H9 (cell line): Measurements from ENCODE around the gene PPM1B. TPM values are rescaled to one million over a fixed set of nuclear protein-coding genes. Genes with fewer than 3 reads are reported as not detected.

Experiments
- DNase-seq: peaks from one replicate; pipeline ENCODE4 v3.0.0-alpha.2; 2017
- H2AFZ ChIP-seq: one replicate; pipeline ENCODE4 v1.6.1; 2013; ENCODE audit warnings: mild to moderate bottlenecking, low read length, control low read depth, moderate library complexity
- H2AK5ac ChIP-seq: 2 replicates; pipeline ENCODE4 v1.6.1; 2013; ENCODE audit warnings: low read length, control low read depth, mixed read lengths; ENCODE audit not compliant: insufficient read length
- H2BK120ac ChIP-seq: one replicate; pipeline ENCODE4 v1.6.1; 2013; ENCODE audit warnings: low read depth, mild to moderate bottlenecking, low read length, control low read depth, inconsistent platforms; ENCODE audit not compliant: poor library complexity, severe bottlenecking
- H2BK12ac ChIP-seq: 2 replicates; pipeline ENCODE4 v1.6.1; 2013; ENCODE audit warnings: low read length, control low read depth, mixed read lengths, low read depth; ENCODE audit not compliant: insufficient read length
- H2BK15ac ChIP-seq: 2 replicates; pipeline ENCODE4 v1.6.1; 2013; ENCODE audit warnings: low read depth, low read length, control low read depth
- H2BK20ac ChIP-seq: one replicate; pipeline ENCODE4 v1.6.1; 2013; ENCODE audit warnings: low read depth, mild to moderate bottlenecking, low read length, control low read depth, inconsistent platforms; ENCODE audit not compliant: poor library complexity, severe bottlenecking
- H2BK5ac ChIP-seq: 2 replicates; pipeline ENCODE4 v1.6.1; 2013; ENCODE audit warnings: low read length, control low read depth, mixed read lengths; ENCODE audit not compliant: insufficient read length
- H3K14ac ChIP-seq: 2 replicates; pipeline ENCODE4 v1.6.1; 2013; ENCODE audit warnings: low read length, control low read depth; ENCODE audit not compliant: insufficient read depth
- H3K18ac ChIP-seq: 2 replicates; pipeline ENCODE4 v1.6.1; 2013; ENCODE audit warnings: low read depth, mild to moderate bottlenecking, mixed read lengths, low read length, control low read depth; ENCODE audit not compliant: insufficient read length
- H3K23ac ChIP-seq: 2 replicates; pipeline ENCODE4 v1.6.1; 2013; ENCODE audit warnings: low read length, control low read depth, mixed read lengths, low read depth; ENCODE audit not compliant: insufficient read length
- H3K23me2 ChIP-seq: 2 replicates; pipeline ENCODE4 v1.6.1; 2013; ENCODE audit warnings: low read depth, mild to moderate bottlenecking, mixed read lengths, low read length, control low read depth; ENCODE audit not compliant: insufficient read length, poor library complexity, severe bottlenecking
- H3K27ac ChIP-seq: 2 replicates; pipeline ENCODE4 v1.5.1; 2013; ENCODE audit warnings: low read length, control low read depth, mixed read lengths, low read depth; ENCODE audit not compliant: insufficient read length
- H3K27me3 ChIP-seq: 2 replicates; pipeline ENCODE4 v1.6.1; 2013; ENCODE audit warnings: low read length, control low read depth, inconsistent platforms; ENCODE audit not compliant: insufficient read depth
- H3K4ac ChIP-seq: 2 replicates; pipeline ENCODE4 v1.6.1; 2013; ENCODE audit warnings: low read depth, mild to moderate bottlenecking, control low read depth, inconsistent platforms, low read length, moderate library complexity
- H3K4me1 ChIP-seq: 2 replicates; pipeline ENCODE4 v1.6.1; 2013; ENCODE audit warnings: low read length, control low read depth, inconsistent platforms; ENCODE audit not compliant: insufficient read depth
- H3K4me2 ChIP-seq: 2 replicates; pipeline ENCODE4 v1.6.1; 2013; ENCODE audit warnings: low read length, control low read depth, mixed read lengths; ENCODE audit not compliant: insufficient read length, insufficient read depth
- H3K56ac ChIP-seq: 2 replicates; pipeline ENCODE4 v1.6.1; 2013; ENCODE audit warnings: low read depth, mild to moderate bottlenecking, mixed read lengths, low read length, control low read depth; ENCODE audit not compliant: insufficient read length
- H3K79me1 ChIP-seq: 2 replicates; pipeline ENCODE4 v1.6.1; 2013; ENCODE audit warnings: low read depth, mild to moderate bottlenecking, moderate library complexity, low read length, control low read depth, inconsistent platforms; ENCODE audit not compliant: insufficient read depth, poor library complexity, severe bottlenecking
- H3K79me2 ChIP-seq: 2 replicates; pipeline ENCODE4 v1.6.1; 2013; ENCODE audit warnings: low read length, control low read depth, inconsistent platforms; ENCODE audit not compliant: insufficient read depth
- H3K9ac ChIP-seq: 2 replicates; pipeline ENCODE4 v1.6.1; 2013; ENCODE audit warnings: low read length, control low read depth, mixed read lengths; ENCODE audit not compliant: insufficient read length; ENCODE audit errors: extremely low read depth
- H3K9me3 ChIP-seq: one replicate; pipeline ENCODE4 v1.6.1; 2013; ENCODE audit warnings: low read depth, low read length, inconsistent platforms; ENCODE audit not compliant: control insufficient read depth
- H3T11ph ChIP-seq: one replicate; pipeline ENCODE4 v1.6.1; 2013; ENCODE audit warnings: mild to moderate bottlenecking, low read length, control low read depth, inconsistent platforms
- H4K20me1 ChIP-seq: one replicate; pipeline ENCODE4 v1.6.1; 2013; ENCODE audit not compliant: control insufficient read depth, insufficient read length, insufficient read depth
- H4K5ac ChIP-seq: 2 replicates; pipeline ENCODE4 v1.6.1; 2013; ENCODE audit warnings: low read depth, mild to moderate bottlenecking, mixed read lengths, low read length, control low read depth; ENCODE audit not compliant: insufficient read length
- H4K8ac ChIP-seq: replicated peaks from 2 replicates; pipeline ENCODE4 v1.6.1; 2013; ENCODE audit warnings: low read length, control low read depth, mixed read lengths, low read depth; ENCODE audit not compliant: insufficient read length
- H4K91ac ChIP-seq: 2 replicates; pipeline ENCODE4 v1.6.1; 2013; ENCODE audit warnings: low read depth, mild to moderate bottlenecking, moderate library complexity, mixed read lengths, low read length, control low read depth; ENCODE audit not compliant: insufficient read length
- H3K27ac Mint-ChIP-seq, 3 experiments: 2 replicates in 2 of 3; 3 replicates in 1 of 3; pipeline ENCODE4 v1.8.0; 2020 to 2021; ENCODE audit warnings: mixed read lengths in 3 of 3, mild to moderate bottlenecking in 1 of 3, moderate library complexity in 1 of 3
- H3K27me3 Mint-ChIP-seq: 2 replicates; pipeline ENCODE4 v1.8.0; 2021; ENCODE audit warnings: low read depth, mild to moderate bottlenecking, moderate library complexity, mixed read lengths
- H3K36me3 Mint-ChIP-seq, 3 experiments: 2 replicates in 2 of 3; 3 replicates in 1 of 3; pipeline ENCODE4 v1.8.0; 2020 to 2021; ENCODE audit warnings: low read depth in 3 of 3, mixed read lengths in 3 of 3; ENCODE audit not compliant: insufficient read depth in 1 of 3
- H3K4me1 Mint-ChIP-seq, 2 experiments: 2 replicates each; pipeline ENCODE4 v1.8.0; 2020; ENCODE audit warnings: mixed read lengths in 2 of 2
- H3K4me3 Mint-ChIP-seq, 2 experiments: 2 replicates in 1 of 2; 3 replicates in 1 of 2; pipeline ENCODE4 v1.8.0; 2020 to 2021; ENCODE audit warnings: mild to moderate bottlenecking in 2 of 2, mixed read lengths in 2 of 2, moderate library complexity in 1 of 2
- H3K9me3 Mint-ChIP-seq, 2 experiments: 2 replicates in 1 of 2; 3 replicates in 1 of 2; pipeline ENCODE4 v1.8.0; 2020; ENCODE audit warnings: mild to moderate bottlenecking in 2 of 2, mixed read lengths in 2 of 2, moderate library complexity in 1 of 2
- WGBS: extraction: QIAGEN DNeasy Blood & Tissue Kit; methylation state at CpG from one replicate; pipeline ENCODE4 v1.1.7; 2013; ENCODE audit warnings: missing lambda C conversion rate, low lambda C conversion rate, mixed read lengths; ENCODE audit not compliant: insufficient read length; ENCODE audit errors: extremely low coverage; 5-methylcytosine and 5-hydroxymethylcytosine counted together
- total RNA-seq: library from RNA; stranded (reverse); gene quantifications from 2 replicates; pipeline ENCODE4 v1.2.1, GENCODE V29; 2021
- TF ChIP-seq, protein P1 (sequence below): fragments of 200-600 bp; sonication (generic); conservative IDR thresholded peaks from 3 replicates; pipeline ENCODE4 v1.8.0; 2021; ENCODE audit warnings: antibody characterized with exemption, mild to moderate bottlenecking

The PPM1B gene
- total RNA-seq, 1 experiment from 2014 or later: 156 TPM

DNA sequence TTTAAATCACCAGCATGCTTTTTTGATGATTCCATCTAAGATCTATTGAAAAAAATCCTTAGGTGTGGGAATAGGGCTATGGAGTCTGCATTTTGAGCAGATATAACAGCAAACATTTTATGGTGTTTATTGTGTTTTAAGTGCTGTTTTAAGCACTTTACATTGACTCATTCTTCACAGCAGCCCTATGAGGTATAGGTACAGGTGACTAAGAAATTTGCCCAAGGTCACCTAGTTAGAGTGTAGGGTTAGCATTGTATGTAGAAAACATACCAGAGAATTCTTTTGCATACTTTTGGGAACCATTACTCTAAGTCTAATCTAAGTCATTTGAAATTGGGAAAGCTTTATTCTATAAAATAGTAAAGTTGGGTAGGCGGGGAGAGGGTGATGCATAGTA lies 31.3 kb downstream of the PPM1B start:
- no peak overlapping the region for H3K18ac ChIP-seq
- H3K4me1 ChIP-seq: no peaks in the 10 kb centered on the region; the same call in 1 of the 2 replicates
- H4K5ac ChIP-seq: no peak overlapping the region
- no peaks in the 10 kb centered on the region for H3K79me1 ChIP-seq
- H3K9me3 ChIP-seq: no peaks in the 10 kb centered on the region
- H2BK120ac ChIP-seq: no peak overlapping the region
- no peaks in the 10 kb centered on the region for H3K27me3 ChIP-seq
- H3K79me2 ChIP-seq: peaks cover 54% of the 10 kb centered on the region
- H2BK15ac ChIP-seq: no peak overlapping the region
- Mint-ChIP-seq H3K36me3 (peaks cover 21 to 38% (median 38%) of the 10 kb centered on the region in 3 experiments; a peak in 6 of 7 replicates), H3K27me3 (no peaks in the 10 kb centered on the region), H3K4me1 (peaks cover 35 to 53% of the 10 kb centered on the region in 2 experiments), H3K27ac (no peak overlapping the region), H3K4me3 (no peak overlapping the region), H3K9me3 (no peaks in the 10 kb centered on the region)
- H2AK5ac ChIP-seq: no peak overlapping the region
- TF ChIP-seq, protein P1, sequence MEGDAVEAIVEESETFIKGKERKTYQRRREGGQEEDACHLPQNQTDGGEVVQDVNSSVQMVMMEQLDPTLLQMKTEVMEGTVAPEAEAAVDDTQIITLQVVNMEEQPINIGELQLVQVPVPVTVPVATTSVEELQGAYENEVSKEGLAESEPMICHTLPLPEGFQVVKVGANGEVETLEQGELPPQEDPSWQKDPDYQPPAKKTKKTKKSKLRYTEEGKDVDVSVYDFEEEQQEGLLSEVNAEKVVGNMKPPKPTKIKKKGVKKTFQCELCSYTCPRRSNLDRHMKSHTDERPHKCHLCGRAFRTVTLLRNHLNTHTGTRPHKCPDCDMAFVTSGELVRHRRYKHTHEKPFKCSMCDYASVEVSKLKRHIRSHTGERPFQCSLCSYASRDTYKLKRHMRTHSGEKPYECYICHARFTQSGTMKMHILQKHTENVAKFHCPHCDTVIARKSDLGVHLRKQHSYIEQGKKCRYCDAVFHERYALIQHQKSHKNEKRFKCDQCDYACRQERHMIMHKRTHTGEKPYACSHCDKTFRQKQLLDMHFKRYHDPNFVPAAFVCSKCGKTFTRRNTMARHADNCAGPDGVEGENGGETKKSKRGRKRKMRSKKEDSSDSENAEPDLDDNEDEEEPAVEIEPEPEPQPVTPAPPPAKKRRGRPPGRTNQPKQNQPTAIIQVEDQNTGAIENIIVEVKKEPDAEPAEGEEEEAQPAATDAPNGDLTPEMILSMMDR: no peak
- H3K56ac ChIP-seq: no peak overlapping the region
- no peak overlapping the region for H2AFZ ChIP-seq
- no peak overlapping the region for H2BK20ac ChIP-seq
- H3K23ac ChIP-seq: no peak overlapping the region
- no peak overlapping the region for H3K9ac ChIP-seq
- WGBS: no CpG with 5 or more reads among the region's 1 CpG
- no peak overlapping the region for H3K14ac ChIP-seq
- no peak overlapping the region for H2BK12ac ChIP-seq
- H3K23me2 ChIP-seq: no peaks in the 10 kb centered on the region
- DNase-seq: no peak
- no peak overlapping the region for H3K27ac ChIP-seq
- H4K20me1 ChIP-seq: no peaks in the 10 kb centered on the region
- H4K91ac ChIP-seq: no peak overlapping the region
- no peak overlapping the region for H3K4me2 ChIP-seq
- no peak overlapping the region for H4K8ac ChIP-seq
- H3T11ph ChIP-seq: no peak overlapping the region
- no peak overlapping the region for H3K4ac ChIP-seq
- no peak overlapping the region for H2BK5ac ChIP-seq
